DOHH2 (cell line): ENCODE data around the gene SMARCA4.
A peak's percentile ranks its signal among the peaks of the same experiment; 100 is the strongest.

Source experiments
- H3F3A ChIP-seq: fragments of 200-600 bp; sonication (generic), shearing (Covaris generic); 2 replicates; pipeline ENCODE4 v1.6.0; 2016; ENCODE audit warnings: antibody characterized with exemption, mild to moderate bottlenecking; ENCODE audit not compliant: control insufficient read depth, insufficient read depth
- H3K27ac ChIP-seq: fragments of 200-600 bp; sonication (generic); 2 replicates; pipeline ENCODE4 v1.5.1; 2014; ENCODE audit warnings: low read depth, mild to moderate bottlenecking, low read length, moderate library complexity
- H3K27me3 ChIP-seq: fragments of 200-600 bp; sonication (generic); 2 replicates; pipeline ENCODE4 v1.6.1; 2014; ENCODE audit warnings: mild to moderate bottlenecking, low read length, mixed read lengths; ENCODE audit not compliant: control insufficient read depth
- H3K36me3 ChIP-seq: fragments of 200-600 bp; sonication (generic); 2 replicates; pipeline ENCODE4 v1.6.1; 2014; ENCODE audit warnings: mild to moderate bottlenecking, low read length, moderate library complexity, mixed read lengths; ENCODE audit not compliant: control insufficient read depth
- H3K4me1 ChIP-seq: fragments of 200-600 bp; sonication (generic); 2 replicates; pipeline ENCODE4 v1.6.1; 2014; ENCODE audit warnings: mild to moderate bottlenecking, low read length, mixed read lengths; ENCODE audit not compliant: control insufficient read depth
- H3K4me2 ChIP-seq: fragments of 200-600 bp; sonication (generic); 2 replicates; pipeline ENCODE4 v1.6.0; 2014; ENCODE audit warnings: mild to moderate bottlenecking, low read length, moderate library complexity
- H3K4me3 ChIP-seq: fragments of 200-600 bp; sonication (generic); 2 replicates; pipeline ENCODE4 v1.5.1; 2014; ENCODE audit warnings: mild to moderate bottlenecking, low read length, mixed read lengths
- H3K79me2 ChIP-seq: fragments of 200-600 bp; sonication (generic); 2 replicates; pipeline ENCODE4 v1.6.1; 2014; ENCODE audit warnings: mild to moderate bottlenecking, low read length, mixed read lengths; ENCODE audit not compliant: control insufficient read depth
- H3K9me2 ChIP-seq: fragments of 200-600 bp; sonication (generic); replicated peaks from 2 replicates; pipeline ENCODE4 v1.6.1; 2014; ENCODE audit warnings: mild to moderate bottlenecking, low read length, mixed read lengths; ENCODE audit not compliant: control insufficient read depth
- H3K9me3 ChIP-seq: fragments of 200-600 bp; sonication (generic); 2 replicates; pipeline ENCODE4 v1.6.1; 2014; ENCODE audit warnings: antibody characterized with exemption, low read length, mixed read lengths; ENCODE audit not compliant: control insufficient read depth, insufficient read depth
- H4K20me1 ChIP-seq: fragments of 200-600 bp; sonication (generic); 2 replicates; pipeline ENCODE4 v1.6.0; 2014; ENCODE audit warnings: low read depth, mild to moderate bottlenecking, antibody characterized with exemption, low read length, moderate library complexity; ENCODE audit not compliant: control insufficient read depth, insufficient read depth
- EZH2phosphoT487 ChIP-seq: fragments of 200-600 bp; sonication (generic); IDR thresholded peaks from 2 replicates; pipeline ENCODE4 v1.6.1; 2017; ENCODE audit warnings: borderline replicate concordance, mild to moderate bottlenecking, antibody characterized with exemption, low read length, moderate library complexity, mixed read lengths
- TF ChIP-seq, protein P1 (sequence below): fragments of 200-600 bp; sonication (generic); IDR thresholded peaks from one replicate; pipeline ENCODE4 v1.5.1; 2014; ENCODE audit warnings: antibody characterized with exemption, mild to moderate bottlenecking, low read depth, low read length; ENCODE audit not compliant: poor library complexity, severe bottlenecking

SMARCA4 gene

DNA sequence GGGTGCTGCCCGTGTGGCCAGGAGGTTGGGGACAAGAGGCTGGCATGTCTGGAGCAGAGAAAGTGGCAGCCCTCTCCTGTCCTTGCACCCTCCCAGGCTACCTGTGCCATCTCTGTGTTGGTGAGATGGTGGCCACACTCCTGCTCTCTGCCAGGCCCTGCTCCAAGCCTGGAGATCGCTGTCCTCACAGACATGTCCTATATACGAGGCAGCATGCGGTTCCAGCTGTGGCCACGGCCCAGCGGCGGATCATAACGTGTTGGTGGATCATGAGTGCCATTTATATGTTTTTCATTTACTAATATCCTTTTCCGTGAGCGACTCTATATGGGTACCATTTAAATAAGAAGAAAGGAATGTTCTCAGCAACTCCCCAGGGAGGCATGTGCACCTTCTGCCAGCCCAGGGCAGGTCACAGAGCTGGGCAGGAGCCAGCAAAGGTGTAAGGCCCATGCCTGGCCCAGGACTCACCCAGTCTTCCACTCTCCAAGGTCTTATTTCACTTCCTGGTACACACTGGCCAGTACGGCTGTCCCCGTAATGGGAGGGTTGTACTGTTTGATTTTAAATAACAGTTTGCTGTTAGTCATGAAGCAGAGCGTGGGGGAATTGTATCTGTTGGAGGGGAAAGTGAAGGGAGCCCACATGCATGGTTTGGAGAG lies 81.3 kb downstream of the SMARCA4 start:
- Histone ChIP-seq H3K27ac (peak overlapping the region; percentile 100), H3K4me2 (no peak overlapping the region), H3K4me3 (no peak overlapping the region), H3K79me2 (peaks cover 52% of the 10 kb centered on the region), H3K36me3 (peaks cover 87% of the 10 kb centered on the region), H3K9me2 (no peaks in the 10 kb centered on the region), H3F3A (peaks cover 43% of the 10 kb centered on the region), H3K4me1 (peaks cover 69% of the 10 kb centered on the region), H3K27me3 (no peaks in the 10 kb centered on the region), H3K9me3 (no peaks in the 10 kb centered on the region), H4K20me1 (no peaks in the 10 kb centered on the region)
- no peak for TF ChIP-seq EZH2phosphoT487
- TF ChIP-seq, protein P1, sequence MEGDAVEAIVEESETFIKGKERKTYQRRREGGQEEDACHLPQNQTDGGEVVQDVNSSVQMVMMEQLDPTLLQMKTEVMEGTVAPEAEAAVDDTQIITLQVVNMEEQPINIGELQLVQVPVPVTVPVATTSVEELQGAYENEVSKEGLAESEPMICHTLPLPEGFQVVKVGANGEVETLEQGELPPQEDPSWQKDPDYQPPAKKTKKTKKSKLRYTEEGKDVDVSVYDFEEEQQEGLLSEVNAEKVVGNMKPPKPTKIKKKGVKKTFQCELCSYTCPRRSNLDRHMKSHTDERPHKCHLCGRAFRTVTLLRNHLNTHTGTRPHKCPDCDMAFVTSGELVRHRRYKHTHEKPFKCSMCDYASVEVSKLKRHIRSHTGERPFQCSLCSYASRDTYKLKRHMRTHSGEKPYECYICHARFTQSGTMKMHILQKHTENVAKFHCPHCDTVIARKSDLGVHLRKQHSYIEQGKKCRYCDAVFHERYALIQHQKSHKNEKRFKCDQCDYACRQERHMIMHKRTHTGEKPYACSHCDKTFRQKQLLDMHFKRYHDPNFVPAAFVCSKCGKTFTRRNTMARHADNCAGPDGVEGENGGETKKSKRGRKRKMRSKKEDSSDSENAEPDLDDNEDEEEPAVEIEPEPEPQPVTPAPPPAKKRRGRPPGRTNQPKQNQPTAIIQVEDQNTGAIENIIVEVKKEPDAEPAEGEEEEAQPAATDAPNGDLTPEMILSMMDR = no peak

DNA sequence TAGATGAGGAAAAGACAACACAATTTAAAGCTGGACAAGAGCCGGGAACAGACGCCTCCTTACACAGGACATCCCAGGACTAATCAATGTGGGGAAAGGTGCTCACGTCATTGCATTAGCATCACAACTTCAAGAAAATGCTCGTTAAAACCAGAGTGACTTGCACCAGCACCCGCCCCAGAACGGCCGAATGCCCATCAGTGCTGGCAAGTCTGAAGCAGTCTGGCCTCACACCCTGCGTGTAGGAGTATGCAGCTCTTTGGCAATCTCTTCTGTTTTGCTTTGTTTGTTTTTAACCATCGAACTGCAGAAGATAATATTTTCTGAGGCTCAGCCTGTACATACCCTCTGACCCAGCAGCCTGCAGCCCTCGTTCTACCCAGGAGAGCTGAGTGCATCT lies 83.6 kb downstream of the SMARCA4 start:
- Histone ChIP-seq H3K4me2 (peak overlapping the region; percentile 99), H3K79me2 (peaks cover 35% of the 10 kb centered on the region), H3K9me2 (no peaks in the 10 kb centered on the region), H3F3A (peaks cover 64% of the 10 kb centered on the region), H3K36me3 (peaks cover 83% of the 10 kb centered on the region), H3K4me1 (peaks cover 81% of the 10 kb centered on the region), H3K27ac (peak overlapping the region; percentile 100), H3K27me3 (no peaks in the 10 kb centered on the region), H4K20me1 (no peaks in the 10 kb centered on the region), H3K9me3 (no peaks in the 10 kb centered on the region), H3K4me3 (no peak overlapping the region)
- TF ChIP-seq EZH2phosphoT487 = no peak
- TF ChIP-seq, protein P1 = no peak

DNA sequence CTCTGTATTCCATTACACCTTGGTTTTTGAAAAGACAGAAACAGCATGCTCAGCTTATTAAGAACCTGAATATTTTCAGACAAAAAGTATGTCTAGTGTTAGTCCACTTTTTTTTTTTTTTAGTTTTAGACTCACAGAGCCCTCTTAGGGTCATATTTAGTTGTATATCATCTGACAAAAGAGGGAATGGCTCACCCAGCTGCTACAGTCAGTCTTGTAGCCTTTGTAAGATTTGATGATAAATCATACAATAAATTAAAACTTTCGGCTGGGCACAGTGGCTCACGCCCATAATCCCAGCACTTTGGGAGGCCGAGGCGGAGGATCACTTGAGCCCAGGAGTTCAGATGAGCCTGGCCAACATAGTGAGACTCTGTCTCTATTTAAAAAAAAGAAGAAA lies 84.7 kb downstream of the SMARCA4 start:
- Histone ChIP-seq H3K79me2 (peaks cover 43% of the 10 kb centered on the region), H3K27ac (peak overlapping the region; percentile 100), H3K4me1 (peaks cover 92% of the 10 kb centered on the region), H3K4me3 (peak overlapping the region; percentile 56), H3K9me2 (no peaks in the 10 kb centered on the region), H3K9me3 (no peaks in the 10 kb centered on the region), H3K36me3 (peaks cover 90% of the 10 kb centered on the region), H3F3A (peaks cover 73% of the 10 kb centered on the region), H3K4me2 (peak overlapping the region; percentile 99), H3K27me3 (no peaks in the 10 kb centered on the region), H4K20me1 (no peaks in the 10 kb centered on the region)
- TF ChIP-seq, protein P1 = no peak
- TF ChIP-seq EZH2phosphoT487 = no peak
